Measurements from ENCODE around the gene BICDL2.
"Not testable (repeated sequence)": the region's sequence is repeated elsewhere in the genome, so short reads cannot be mapped to it uniquely, and the experiment has no call there.

BICDL2 gene

DNA sequence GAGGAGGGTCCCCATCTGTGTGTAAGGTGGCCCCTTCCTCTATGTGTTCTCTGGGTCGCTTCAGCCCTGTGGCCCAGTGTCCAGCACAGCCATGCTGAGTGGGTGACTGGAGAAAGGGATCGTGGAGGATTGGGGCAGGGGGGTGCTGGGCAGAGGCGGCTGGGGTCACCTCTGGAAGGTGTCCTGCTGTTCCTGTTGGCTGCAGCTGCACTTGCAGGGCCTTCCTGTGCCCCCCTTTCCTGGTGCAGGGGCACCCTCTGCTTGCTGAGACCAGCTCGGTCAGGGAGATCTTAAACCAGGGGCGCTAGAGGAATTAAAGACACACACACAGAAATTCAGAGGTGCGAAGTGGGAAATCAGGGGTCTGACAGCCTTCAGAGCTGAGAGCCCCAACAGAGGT is 39.8 kb upstream of the BICDL2 start:
- no peak for DNase-seq (ENCODE audit: low spot score)
- Histone ChIP-seq H3K4me3 (no peak overlapping the region), H3K27ac (no peak overlapping the region)
- TF ChIP-seq, protein P1, sequence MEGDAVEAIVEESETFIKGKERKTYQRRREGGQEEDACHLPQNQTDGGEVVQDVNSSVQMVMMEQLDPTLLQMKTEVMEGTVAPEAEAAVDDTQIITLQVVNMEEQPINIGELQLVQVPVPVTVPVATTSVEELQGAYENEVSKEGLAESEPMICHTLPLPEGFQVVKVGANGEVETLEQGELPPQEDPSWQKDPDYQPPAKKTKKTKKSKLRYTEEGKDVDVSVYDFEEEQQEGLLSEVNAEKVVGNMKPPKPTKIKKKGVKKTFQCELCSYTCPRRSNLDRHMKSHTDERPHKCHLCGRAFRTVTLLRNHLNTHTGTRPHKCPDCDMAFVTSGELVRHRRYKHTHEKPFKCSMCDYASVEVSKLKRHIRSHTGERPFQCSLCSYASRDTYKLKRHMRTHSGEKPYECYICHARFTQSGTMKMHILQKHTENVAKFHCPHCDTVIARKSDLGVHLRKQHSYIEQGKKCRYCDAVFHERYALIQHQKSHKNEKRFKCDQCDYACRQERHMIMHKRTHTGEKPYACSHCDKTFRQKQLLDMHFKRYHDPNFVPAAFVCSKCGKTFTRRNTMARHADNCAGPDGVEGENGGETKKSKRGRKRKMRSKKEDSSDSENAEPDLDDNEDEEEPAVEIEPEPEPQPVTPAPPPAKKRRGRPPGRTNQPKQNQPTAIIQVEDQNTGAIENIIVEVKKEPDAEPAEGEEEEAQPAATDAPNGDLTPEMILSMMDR (IDR thresholded peaks at IDR 0.05): no peak

DNA sequence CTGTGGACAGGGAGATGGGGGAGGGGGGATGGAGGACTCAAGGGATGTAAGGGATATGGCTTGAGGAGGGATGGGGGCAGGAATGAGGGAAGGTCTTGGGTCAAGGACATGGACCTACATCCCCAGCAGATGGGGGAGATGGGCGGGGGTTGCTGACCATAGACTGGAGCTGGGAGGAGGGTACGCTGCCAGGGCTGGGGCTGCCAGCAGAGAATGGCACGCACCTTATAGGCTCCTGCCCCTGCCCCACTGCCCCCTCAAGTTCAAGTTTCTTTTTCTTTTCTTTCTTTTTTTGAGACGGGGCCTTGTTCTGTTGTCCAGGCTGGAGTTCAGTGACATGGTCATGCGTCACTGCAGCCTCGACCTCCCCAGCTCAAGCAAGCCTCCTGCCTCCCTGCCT is 39.2 kb upstream of the BICDL2 start:
- DNase-seq (ENCODE audit: low spot score); H3K4me3 ChIP-seq; H3K27ac ChIP-seq: not testable (repeated sequence)

DNA sequence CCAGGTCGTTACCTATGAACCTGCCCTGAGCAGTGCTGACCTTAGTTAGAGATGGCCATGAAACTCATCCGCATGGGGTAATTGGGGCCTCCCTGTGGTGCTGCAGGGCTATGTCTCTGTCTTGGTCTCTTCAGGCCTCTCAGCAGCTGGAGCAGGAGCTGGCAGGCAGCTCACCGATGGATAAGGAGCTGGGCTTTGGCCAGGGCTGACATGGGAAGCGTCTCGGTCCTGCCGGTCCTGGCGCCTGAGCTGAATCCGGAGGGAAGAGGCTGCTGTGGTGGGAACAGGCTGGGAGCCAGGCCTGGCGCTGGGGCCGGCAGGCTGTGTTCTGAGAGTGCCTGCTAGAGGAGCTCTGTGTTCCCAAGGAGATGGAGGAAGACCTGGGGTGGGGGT is 38.8 kb upstream of the BICDL2 start:
- DNase-seq (ENCODE audit: low spot score): no peak
- H3K4me3 ChIP-seq: no peak overlapping the region
- TF ChIP-seq, protein P1 (IDR thresholded peaks at IDR 0.05): no peak
- no peak overlapping the region for H3K27ac ChIP-seq

DNA sequence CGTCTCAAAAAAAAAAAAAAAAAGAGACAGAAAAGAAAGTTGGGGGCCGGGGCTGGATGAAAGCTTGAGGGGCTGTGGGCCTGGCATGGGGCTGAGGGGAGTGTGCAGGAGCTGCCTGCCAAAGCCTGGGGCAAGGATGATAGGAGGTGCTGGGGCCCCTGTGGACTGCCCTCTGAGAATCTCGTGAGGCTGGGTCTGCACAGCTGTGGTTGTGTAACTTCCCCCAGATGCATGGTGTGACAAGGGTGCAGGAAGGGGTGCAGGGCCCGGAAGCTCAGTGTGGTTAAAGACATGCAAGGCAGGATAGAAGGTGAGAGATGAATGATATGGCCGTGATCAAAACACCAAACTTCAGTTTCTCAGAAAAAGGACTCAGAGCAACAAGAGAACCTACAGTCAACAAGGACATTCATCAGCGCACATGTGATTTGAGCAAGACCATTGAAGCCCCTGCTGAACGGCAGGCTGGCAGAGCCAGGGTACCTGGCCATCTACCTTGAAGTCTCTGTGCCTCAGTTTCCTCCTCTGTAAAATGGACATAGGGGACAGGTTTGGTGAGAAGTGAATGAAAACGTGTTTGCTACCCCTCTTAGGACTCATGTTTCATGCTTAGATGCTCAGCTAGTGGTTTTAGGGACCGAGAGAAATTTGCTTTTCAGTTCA is 38.2 kb upstream of the BICDL2 start:
- Histone ChIP-seq H3K4me3 (no peak overlapping the region), H3K27ac (no peak overlapping the region)
- TF ChIP-seq, protein P1 (IDR thresholded peaks at IDR 0.05): no peak
- no peak for DNase-seq (ENCODE audit: low spot score)

DNA sequence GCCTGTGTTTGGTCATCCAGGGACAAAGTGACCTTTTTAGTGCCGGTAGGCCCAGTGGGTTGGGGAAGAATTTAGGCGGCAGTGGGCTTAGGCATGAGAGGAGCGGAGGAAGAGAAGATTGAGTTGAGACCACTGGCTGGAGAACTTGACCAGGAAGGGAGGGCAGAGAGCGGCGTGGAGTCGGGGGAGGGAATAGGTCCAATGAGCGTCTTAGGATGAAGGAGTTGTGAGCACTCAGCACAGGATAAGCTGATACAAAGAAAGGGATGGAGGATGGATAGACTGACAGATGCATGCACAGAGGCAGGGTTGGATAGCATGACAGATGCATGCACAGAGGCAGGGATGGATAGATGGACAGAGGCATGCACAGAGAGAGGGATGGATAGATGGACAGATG is 36.7 kb upstream of the BICDL2 start:
- DNase-seq (ENCODE audit: low spot score): no peak
- Histone ChIP-seq H3K4me3 (no peak overlapping the region), H3K27ac (no peak overlapping the region)
- TF ChIP-seq, protein P1 (IDR thresholded peaks at IDR 0.05): no peak

DNA sequence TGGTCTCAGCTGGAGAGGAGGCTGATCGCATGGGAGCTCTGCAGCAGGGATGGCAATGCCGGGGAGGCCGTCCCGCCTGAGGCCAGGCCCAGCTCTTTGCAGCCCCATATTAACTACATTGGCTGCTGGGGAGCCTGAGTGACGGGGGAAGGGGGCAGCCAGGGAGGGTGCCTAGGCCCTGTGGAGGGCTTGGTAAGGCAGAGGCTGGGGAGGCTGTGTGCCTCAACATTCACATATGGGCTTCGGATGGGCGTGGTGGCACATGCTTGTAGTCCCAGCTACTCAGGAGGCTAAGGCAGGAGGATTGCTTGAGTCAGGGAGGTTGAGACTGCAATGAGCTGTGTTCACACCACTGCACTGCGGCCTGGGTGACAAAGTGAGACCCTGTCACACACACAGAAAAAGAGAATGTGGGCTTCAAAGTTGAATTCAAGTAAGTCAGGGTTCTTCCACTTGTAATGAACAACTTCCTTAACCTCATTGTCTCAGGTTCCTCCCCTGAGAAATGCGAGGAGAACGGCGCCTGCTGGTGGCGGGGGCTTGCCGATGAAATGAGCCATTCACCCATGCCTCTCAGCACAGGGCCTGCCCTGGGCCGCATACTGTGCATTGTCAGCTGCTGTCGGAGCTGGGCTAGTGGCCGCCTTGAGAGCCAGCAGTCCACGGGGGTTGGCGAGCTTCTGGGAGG is 36.0 kb upstream of the BICDL2 start:
- DNase-seq (ENCODE audit: low spot score); H3K4me3 ChIP-seq; H3K27ac ChIP-seq: not testable (repeated sequence)

DNA sequence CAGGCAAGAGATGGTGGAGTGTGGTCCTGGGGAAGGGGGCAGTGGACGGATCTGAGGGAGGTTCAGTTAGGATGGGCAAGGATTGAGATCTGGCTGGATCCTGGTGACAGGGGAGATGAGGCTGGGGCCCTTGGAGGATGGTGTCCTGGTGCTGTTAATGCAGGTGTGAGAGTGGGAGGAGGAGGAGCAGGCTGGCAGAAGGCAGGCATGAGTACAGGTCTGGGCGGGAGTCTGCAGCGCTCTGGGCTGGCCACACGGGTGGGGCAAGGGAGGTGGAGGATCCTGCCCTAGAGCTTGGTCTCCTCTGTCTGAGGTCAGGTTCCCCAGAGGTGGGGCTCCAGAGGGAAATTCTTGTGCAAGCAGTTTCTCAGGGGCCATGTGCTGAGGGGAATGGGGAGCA is 35.4 kb upstream of the BICDL2 start:
- H3K27ac ChIP-seq; H3K4me3 ChIP-seq; DNase-seq (ENCODE audit: low spot score): not testable (repeated sequence)

DNA sequence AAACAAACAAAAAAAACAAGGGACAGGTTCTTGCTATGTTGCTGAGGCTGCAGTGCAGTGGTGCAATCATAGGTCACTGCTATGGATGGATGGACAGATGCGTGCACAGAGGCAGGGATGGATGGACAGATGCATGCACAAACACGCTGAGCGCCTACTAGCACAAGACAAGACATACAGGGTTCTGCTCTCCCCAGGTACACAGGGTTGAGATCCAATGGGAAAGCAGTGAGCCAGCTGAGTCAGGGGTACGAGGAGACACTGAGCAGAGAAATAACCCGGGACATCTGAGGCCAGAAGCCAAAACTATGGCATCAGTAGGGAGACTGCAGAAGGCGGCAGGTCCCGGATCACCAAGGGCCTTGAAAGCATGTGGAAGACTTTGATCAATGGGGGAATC is 34.9 kb upstream of the BICDL2 start:
- TF ChIP-seq, protein P1 (IDR thresholded peaks at IDR 0.05): no peak
- no peak for DNase-seq (ENCODE audit: low spot score)
- Histone ChIP-seq H3K27ac (no peak overlapping the region), H3K4me3 (no peak overlapping the region)

All from coronary artery (tissue), 2 donors.